A549 (cell line): ENCODE data around the gene CFAP73. TPM values are rescaled to one million over a fixed set of nuclear protein-coding genes. Genes with fewer than 3 reads are reported as not detected.

ENCODE experiments used
- ATAC-seq, 2 experiments: fragments of 200-7000 bp in 1 of 2; fragments of >200 bp in 1 of 2; cut with Nextera tagmentation in 1 of 2; cut with Tn5 transposase in 1 of 2; 3 replicates each; pipeline versions ENCODE4 v1.8.0 to v1.9.1; 2018 to 2020; ENCODE audit warnings: mild to moderate bottlenecking in 1 of 2, moderate library complexity in 1 of 2
- CTCF ChIA-PET: fragments of 300-600 bp; sonication (Branson Sonifier 250); formaldehyde crosslinking; extraction: SDS; loops from one replicate; lab custom pipeline; 2021; ENCODE audit warnings: antibody characterized with exemption, inconsistent platforms; lab: Yijun Ruan, JAX
- POLR2A ChIA-PET: fragments of 350-600 bp; formaldehyde crosslinking; extraction: SDS; loops from one replicate; lab custom pipeline; 2021; ENCODE audit warnings: antibody characterized with exemption, inconsistent platforms; lab: Yijun Ruan, JAX
- DNase-seq, 2 experiments: peaks; one replicate each; pipeline versions ENCODE4 v3.0.0 to v3.0.0-alpha.2; 2011 to 2016; ENCODE audit warnings: low read depth in 1 of 2, low spot score in 1 of 2
- FAIRE-seq: peaks from 2 replicates; lab custom pipeline; 2011; peaks lifted over from hg19 to GRCh38; lab: Jason Lieb, UNC
- H3K27ac ChIP-seq, 2 experiments: fragments of >200 bp; sonication (Bioruptor Twin); formaldehyde crosslinking; 3 replicates each; pipeline ENCODE4 v1.5.1; 2016 to 2017
- H3K4me1 ChIP-seq: fragments of >200 bp; sonication (Bioruptor Twin); formaldehyde crosslinking; 3 replicates; pipeline ENCODE4 v1.6.1; 2016
- H3K4me2 ChIP-seq: fragments of >200 bp; sonication (Bioruptor Twin); formaldehyde crosslinking; 3 replicates; pipeline ENCODE4 v1.6.1; 2016
- H3K4me3 ChIP-seq: fragments of >200 bp; sonication (Bioruptor Twin); formaldehyde crosslinking; 3 replicates; pipeline ENCODE4 v1.5.1; 2016
- H3K9me3 ChIP-seq: fragments of >200 bp; sonication (Bioruptor Twin); formaldehyde crosslinking; 3 replicates; pipeline ENCODE4 v1.6.1; 2016
- BHLHE40 ChIP-seq: IDR thresholded peaks from 2 replicates; pipeline ENCODE4 v1.6.1; 2012; ENCODE audit warnings: low read depth, low read length, inconsistent platforms
- CHD4 ChIP-seq: fragments of 200-600 bp; sonication (generic); IDR thresholded peaks from 2 replicates; pipeline ENCODE4 v1.6.1; 2016; ENCODE audit warnings: antibody characterized with exemption, mild to moderate bottlenecking, borderline replicate concordance
- EP300 ChIP-seq, 2 experiments: fragments of >200 bp; sonication (Bioruptor Twin); formaldehyde crosslinking; IDR thresholded peaks; 2 replicates in 1 of 2; 3 replicates in 1 of 2; pipeline ENCODE4 v1.6.1; 2016 to 2017
- ESRRA ChIP-seq: fragments of 150-350 bp; IDR thresholded peaks from 2 replicates; pipeline ENCODE4 v1.6.1; 2014; ENCODE audit warnings: mild to moderate bottlenecking, low read length, borderline replicate concordance
- FOSB ChIP-seq: fragments of 250-450 bp; sonication (Bioruptor Pico); IDR thresholded peaks from 2 replicates; pipeline ENCODE4 v1.5.0; 2020; ENCODE audit warnings: mild to moderate bottlenecking, moderate library complexity
- FOXS1 ChIP-seq: fragments of 250-450 bp; sonication (Bioruptor Pico); IDR thresholded peaks from 2 replicates; pipeline ENCODE4 v1.5.0; 2020; ENCODE audit warnings: mild to moderate bottlenecking, moderate library complexity
- HDAC2 ChIP-seq: fragments of 200-600 bp; sonication (generic); IDR thresholded peaks from 2 replicates; pipeline ENCODE4 v1.6.1; 2016
- HEYL ChIP-seq: fragments of 250-450 bp; sonication (Bioruptor Pico); IDR thresholded peaks from 2 replicates; pipeline ENCODE4 v1.8.0; 2021; ENCODE audit warnings: mild to moderate bottlenecking, moderate library complexity
- HOXA7 ChIP-seq: fragments of 250-450 bp; sonication (Bioruptor Pico); IDR thresholded peaks from 2 replicates; pipeline ENCODE4 v1.5.0; 2020; ENCODE audit warnings: mild to moderate bottlenecking, moderate library complexity
- HOXB5 ChIP-seq: fragments of 250-450 bp; sonication (Bioruptor Pico); IDR thresholded peaks from 2 replicates; pipeline ENCODE4 v1.5.0; 2020; ENCODE audit warnings: mild to moderate bottlenecking, moderate library complexity
- JUN ChIP-seq, 2 experiments: fragments of >200 bp; sonication (Bioruptor Twin); formaldehyde crosslinking; IDR thresholded peaks; 2 replicates in 1 of 2; 3 replicates in 1 of 2; pipeline ENCODE4 v1.6.1; 2016 to 2017
- KDM5A ChIP-seq: fragments of 200-600 bp; sonication (generic); IDR thresholded peaks from 2 replicates; pipeline ENCODE4 v1.6.1; 2016; ENCODE audit warnings: antibody characterized with exemption, mild to moderate bottlenecking
- MAFK ChIP-seq: fragments of 450-650 bp; IDR thresholded peaks from 2 replicates; pipeline ENCODE4 v1.6.1; 2014; ENCODE audit not compliant: partially characterized antibody
- MAZ ChIP-seq: fragments of 150-350 bp; IDR thresholded peaks from 2 replicates; pipeline ENCODE4 v1.6.1; 2014; ENCODE audit warnings: antibody characterized with exemption, low read depth, low read length, borderline replicate concordance
- MYC ChIP-seq: IDR thresholded peaks from 2 replicates; pipeline ENCODE4 v1.6.1; 2012; ENCODE audit warnings: mild to moderate bottlenecking, inconsistent platforms, low read length, improper control_type of control experiment, borderline replicate concordance
- PHF8 ChIP-seq: fragments of 200-600 bp; sonication (generic); IDR thresholded peaks from 2 replicates; pipeline ENCODE4 v1.6.1; 2016; ENCODE audit warnings: low read depth, mild to moderate bottlenecking, antibody characterized with exemption, moderate library complexity, borderline replicate concordance
- POLR2A ChIP-seq: IDR thresholded peaks from 2 replicates; pipeline ENCODE4 v1.6.1; 2012; ENCODE audit warnings: mild to moderate bottlenecking, low read length
- POLR2AphosphoS2 ChIP-seq: conservative IDR thresholded peaks from 2 replicates; pipeline ENCODE4 v1.6.1; 2012; ENCODE audit warnings: low read length, improper control_type of control experiment, inconsistent platforms
- RAD21 ChIP-seq, 2 experiments: fragments of >200 bp in 1 of 2; sonication (Bioruptor Twin) in 1 of 2; formaldehyde crosslinking in 1 of 2; IDR thresholded peaks in 1 of 2; conservative IDR thresholded peaks in 1 of 2; 2 replicates in 1 of 2; 3 replicates in 1 of 2; pipeline ENCODE4 v1.6.1; 2012 to 2018; ENCODE audit warnings: inconsistent platforms in 1 of 2
- RNF2 ChIP-seq: fragments of 200-600 bp; sonication (generic); IDR thresholded peaks from 2 replicates; pipeline ENCODE4 v1.6.1; 2016; ENCODE audit warnings: low read depth, mild to moderate bottlenecking, antibody characterized with exemption, moderate library complexity, borderline replicate concordance
- SMC3 ChIP-seq: fragments of >200 bp; sonication (Bioruptor Twin); formaldehyde crosslinking; IDR thresholded peaks from 3 replicates; pipeline ENCODE4 v1.6.1; 2018; ENCODE audit warnings: inconsistent platforms
- TP53 ChIP-seq: fragments of 250-450 bp; sonication (Bioruptor Pico); IDR thresholded peaks from 2 replicates; pipeline ENCODE4 v1.5.0; 2021; ENCODE audit warnings: mild to moderate bottlenecking, moderate library complexity
- ZC3H11A ChIP-seq: fragments of 450-650 bp; IDR thresholded peaks from 2 replicates; pipeline ENCODE4 v1.6.1; 2014; ENCODE audit warnings: antibody characterized with exemption, mild to moderate bottlenecking
- ZFP36 ChIP-seq: fragments of 450-650 bp; IDR thresholded peaks from 2 replicates; pipeline ENCODE4 v1.6.1; 2014; ENCODE audit warnings: borderline replicate concordance; ENCODE audit not compliant: partially characterized antibody
- WGBS: methylation state at CpG from one replicate; pipeline ENCODE4 v1.1.6; 2017; ENCODE audit errors: missing lambda C conversion rate; 5-methylcytosine and 5-hydroxymethylcytosine counted together
- polyA plus RNA-seq, 4 experiments: library from polyadenylated mRNA; depleted of rRNA in 3 of 4; stranded (reverse); fragments of >200 nt; fragmentation: RNase III in 1 of 4; extraction: RNeasy Plus Mini Kit Qiagen cat#74134 plus additional on column Dnase treatment in 1 of 4; gene quantifications; 2 replicates in 3 of 4; 3 replicates in 1 of 4; pipeline ENCODE4 v1.2.3, GENCODE V29; 2011 to 2017
- TF ChIP-seq, protein P1 (sequence below): fragments of 450-650 bp; IDR thresholded peaks from 2 replicates; pipeline ENCODE4 v1.6.1; 2014; ENCODE audit warnings: antibody characterized with exemption
- TF ChIP-seq, protein P2 (sequence below): fragments of >200 bp; sonication (Bioruptor Twin); formaldehyde crosslinking; IDR thresholded peaks from 3 replicates; pipeline ENCODE4 v1.5.1; 2016
- TF ChIP-seq, protein P3 (sequence below): IDR thresholded peaks from 2 replicates; pipeline ENCODE4 v1.6.1; 2012; ENCODE audit warnings: low read depth, borderline replicate concordance
- TF ChIP-seq, protein P4 (sequence below): fragments of >200 bp; sonication (Bioruptor Twin); formaldehyde crosslinking; IDR thresholded peaks from 2 replicates; pipeline ENCODE4 v1.6.1; 2016
- TF ChIP-seq, protein P5 (sequence below): fragments of 250-450 bp; sonication (Bioruptor Pico); IDR thresholded peaks from 2 replicates; pipeline ENCODE4 v1.5.0; 2020; ENCODE audit warnings: low read depth, mild to moderate bottlenecking, moderate library complexity
- TF ChIP-seq, protein P6 (sequence below): IDR thresholded peaks from 2 replicates; pipeline ENCODE4 v1.6.1; 2012

CFAP73 gene
- polyA plus RNA-seq, 2 of the 4 experiments (the other 2 are of a cell fraction): 0.05 TPM; not detected in 1

DNA sequence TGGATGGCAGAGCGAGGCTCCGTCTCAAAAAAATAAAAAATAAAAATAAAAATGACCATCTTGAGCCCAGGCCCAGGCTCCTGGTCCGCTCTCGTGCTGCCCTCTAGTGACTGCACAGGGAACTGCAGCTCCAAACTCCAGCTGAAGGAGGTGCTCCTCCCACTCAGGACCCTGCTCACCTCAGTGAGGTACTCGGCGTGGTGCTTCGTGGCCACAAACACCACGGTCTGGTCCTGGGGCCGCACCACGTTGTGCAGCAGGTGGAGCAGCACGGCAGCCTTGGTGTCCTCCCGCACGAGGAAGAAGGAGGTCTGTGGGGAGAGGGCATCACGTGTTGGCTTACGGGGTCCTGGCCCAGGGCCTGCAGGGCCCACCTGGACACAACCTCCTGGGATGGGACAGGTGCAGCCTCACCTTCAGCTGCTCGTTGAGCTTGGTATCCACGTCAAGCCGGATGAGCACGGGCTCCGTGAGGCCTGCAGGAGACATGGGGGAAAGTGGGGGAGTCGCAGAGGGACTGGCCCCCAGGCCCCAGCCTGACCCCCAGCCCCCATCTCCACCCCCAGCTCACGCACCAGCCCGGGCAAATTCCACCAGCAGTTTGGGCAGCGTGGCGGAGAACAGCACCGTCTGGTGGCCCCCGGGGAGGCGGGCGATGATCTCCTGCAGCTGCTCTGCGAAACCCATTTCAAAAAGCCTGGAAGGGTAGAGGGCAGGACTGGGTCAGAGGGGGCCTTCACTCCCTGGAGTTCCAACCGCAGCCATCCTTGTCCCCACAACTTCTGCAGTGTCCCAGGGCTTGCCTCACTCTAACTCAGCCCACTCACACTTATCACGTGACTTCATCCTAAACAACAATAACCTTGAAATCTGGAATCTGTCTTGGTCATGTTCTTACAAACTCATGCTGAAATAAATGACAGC, 25.2 kb downstream of the CFAP73 start:
- peaks cover 11% of the 10 kb centered on the region; the same call in 2 of the 3 replicates for H3K9me3 ChIP-seq
- ATAC-seq: peak; percentile 87 to 92
- peak; percentile 68 to 88 for DNase-seq
- FAIRE-seq: no peak
- ChIA-PET CTCF (interaction anchor here (0.6 to 7.8 kb wide), 45 partner anchors 9 to 1333 kb away, joined by 3 to 82 read pairs (median 4); partner anchors contain the start of genes CFAP73, DDX54, MAPKAPK5 and RASAL1), POLR2A (interaction anchor here (1.0 to 1.7 kb wide), 2 partner anchors 10 kb away, joined by 3 to 7 read pairs; no protein-coding TSS in a partner anchor)
- no peak overlapping the region for H3K27ac ChIP-seq
- no peak overlapping the region for H3K4me2 ChIP-seq
- TF ChIP-seq JUN (IDR thresholded peaks at IDR 0.05) (no peak), POLR2A (no peak), HOXB5 (CRISPR knock-in tag) (no peak), FOSB (CRISPR knock-in tag) (no peak), RNF2 (no peak), HDAC2 (no peak), POLR2AphosphoS2 (no peak), SMC3 (peak; percentile 56), ESRRA (no peak), EP300 (IDR thresholded peaks at IDR 0.05) (no peak), FOXS1 (CRISPR knock-in tag) (no peak), RAD21 (conservative IDR thresholded peaks at IDR 0.05 in 1 of 2, IDR thresholded peaks at IDR 0.05 in 1 of 2) (peak; percentile 79 to 85), ZFP36 (no peak), ZC3H11A (no peak), PHF8 (no peak), KDM5A (no peak), MAFK (no peak)
- TF ChIP-seq, protein P1, sequence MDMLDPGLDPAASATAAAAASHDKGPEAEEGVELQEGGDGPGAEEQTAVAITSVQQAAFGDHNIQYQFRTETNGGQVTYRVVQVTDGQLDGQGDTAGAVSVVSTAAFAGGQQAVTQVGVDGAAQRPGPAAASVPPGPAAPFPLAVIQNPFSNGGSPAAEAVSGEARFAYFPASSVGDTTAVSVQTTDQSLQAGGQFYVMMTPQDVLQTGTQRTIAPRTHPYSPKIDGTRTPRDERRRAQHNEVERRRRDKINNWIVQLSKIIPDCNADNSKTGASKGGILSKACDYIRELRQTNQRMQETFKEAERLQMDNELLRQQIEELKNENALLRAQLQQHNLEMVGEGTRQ: no peak
- TF ChIP-seq, protein P2, sequence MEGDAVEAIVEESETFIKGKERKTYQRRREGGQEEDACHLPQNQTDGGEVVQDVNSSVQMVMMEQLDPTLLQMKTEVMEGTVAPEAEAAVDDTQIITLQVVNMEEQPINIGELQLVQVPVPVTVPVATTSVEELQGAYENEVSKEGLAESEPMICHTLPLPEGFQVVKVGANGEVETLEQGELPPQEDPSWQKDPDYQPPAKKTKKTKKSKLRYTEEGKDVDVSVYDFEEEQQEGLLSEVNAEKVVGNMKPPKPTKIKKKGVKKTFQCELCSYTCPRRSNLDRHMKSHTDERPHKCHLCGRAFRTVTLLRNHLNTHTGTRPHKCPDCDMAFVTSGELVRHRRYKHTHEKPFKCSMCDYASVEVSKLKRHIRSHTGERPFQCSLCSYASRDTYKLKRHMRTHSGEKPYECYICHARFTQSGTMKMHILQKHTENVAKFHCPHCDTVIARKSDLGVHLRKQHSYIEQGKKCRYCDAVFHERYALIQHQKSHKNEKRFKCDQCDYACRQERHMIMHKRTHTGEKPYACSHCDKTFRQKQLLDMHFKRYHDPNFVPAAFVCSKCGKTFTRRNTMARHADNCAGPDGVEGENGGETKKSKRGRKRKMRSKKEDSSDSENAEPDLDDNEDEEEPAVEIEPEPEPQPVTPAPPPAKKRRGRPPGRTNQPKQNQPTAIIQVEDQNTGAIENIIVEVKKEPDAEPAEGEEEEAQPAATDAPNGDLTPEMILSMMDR: peak; percentile 91
- TF ChIP-seq, protein P3, sequence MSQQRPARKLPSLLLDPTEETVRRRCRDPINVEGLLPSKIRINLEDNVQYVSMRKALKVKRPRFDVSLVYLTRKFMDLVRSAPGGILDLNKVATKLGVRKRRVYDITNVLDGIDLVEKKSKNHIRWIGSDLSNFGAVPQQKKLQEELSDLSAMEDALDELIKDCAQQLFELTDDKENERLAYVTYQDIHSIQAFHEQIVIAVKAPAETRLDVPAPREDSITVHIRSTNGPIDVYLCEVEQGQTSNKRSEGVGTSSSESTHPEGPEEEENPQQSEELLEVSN: no peak
- TF ChIP-seq, protein P4, sequence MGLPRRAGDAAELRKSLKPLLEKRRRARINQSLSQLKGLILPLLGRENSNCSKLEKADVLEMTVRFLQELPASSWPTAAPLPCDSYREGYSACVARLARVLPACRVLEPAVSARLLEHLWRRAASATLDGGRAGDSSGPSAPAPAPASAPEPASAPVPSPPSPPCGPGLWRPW: no peak
- TF ChIP-seq, protein P5, sequence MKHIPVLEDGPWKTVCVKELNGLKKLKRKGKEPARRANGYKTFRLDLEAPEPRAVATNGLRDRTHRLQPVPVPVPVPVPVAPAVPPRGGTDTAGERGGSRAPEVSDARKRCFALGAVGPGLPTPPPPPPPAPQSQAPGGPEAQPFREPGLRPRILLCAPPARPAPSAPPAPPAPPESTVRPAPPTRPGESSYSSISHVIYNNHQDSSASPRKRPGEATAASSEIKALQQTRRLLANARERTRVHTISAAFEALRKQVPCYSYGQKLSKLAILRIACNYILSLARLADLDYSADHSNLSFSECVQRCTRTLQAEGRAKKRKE: no peak
- H3K4me3 ChIP-seq: no peak overlapping the region
- no peaks in the 10 kb centered on the region for H3K4me1 ChIP-seq
- 33% methylated on average over 25 of the region's 32 CpGs for WGBS

DNA sequence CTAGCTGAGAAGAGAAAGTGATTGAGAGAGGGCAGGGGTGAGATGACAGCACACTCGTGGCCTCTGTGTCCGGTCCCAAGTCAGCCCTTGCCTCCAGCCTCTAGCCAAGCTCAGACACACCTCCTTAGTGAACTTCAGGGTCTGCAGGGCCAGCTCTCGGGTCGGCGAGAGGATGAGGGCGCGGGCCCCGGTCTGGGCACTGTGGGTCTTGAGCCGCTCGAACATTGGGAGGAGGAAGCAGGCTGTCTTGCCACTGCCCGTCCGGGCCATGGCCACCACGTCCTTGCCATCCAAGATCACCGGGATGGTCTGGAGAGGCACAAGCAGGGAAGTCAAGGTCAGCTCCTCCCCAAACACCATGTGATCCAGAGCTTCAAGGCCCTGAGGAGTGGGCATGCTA, 29.5 kb downstream of the CFAP73 start:
- H3K4me1 ChIP-seq: peaks cover 8% of the 10 kb centered on the region; the same call in 1 of the 3 replicates
- FAIRE-seq (no peak), ATAC-seq (no peak), DNase-seq (no peak)
- WGBS: 98% methylated on average over 14 of the region's 14 CpGs
- CTCF ChIA-PET: interaction anchor here (0.8 to 3.7 kb wide), 9 partner anchors 11 to 261 kb away, joined by 3 to 18 read pairs (median 3); no protein-coding TSS in a partner anchor
- POLR2A ChIA-PET: no interaction called here
- H3K27ac ChIP-seq: no peak overlapping the region
- no peak overlapping the region for H3K4me3 ChIP-seq
- no peak overlapping the region for H3K4me2 ChIP-seq
- H3K9me3 ChIP-seq: peaks cover 11% of the 10 kb centered on the region; the same call in 2 of the 3 replicates
- no peak for TF ChIP-seq HOXA7 (CRISPR knock-in tag)
- TF ChIP-seq CHD4: no peak
- no peak for TF ChIP-seq TP53 (CRISPR knock-in tag)
- no peak for TF ChIP-seq PHF8
- TF ChIP-seq, protein P6, sequence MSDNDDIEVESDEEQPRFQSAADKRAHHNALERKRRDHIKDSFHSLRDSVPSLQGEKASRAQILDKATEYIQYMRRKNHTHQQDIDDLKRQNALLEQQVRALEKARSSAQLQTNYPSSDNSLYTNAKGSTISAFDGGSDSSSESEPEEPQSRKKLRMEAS: no peak
- TF ChIP-seq, protein P3: no peak
- no peak for TF ChIP-seq BHLHE40
- TF ChIP-seq ZFP36: no peak
- TF ChIP-seq MAZ: no peak
- no peak for TF ChIP-seq MYC
- no peak for TF ChIP-seq HEYL (CRISPR knock-in tag)
